Measurements from ENCODE around the gene CD3G.

Gene CD3G

DNA sequence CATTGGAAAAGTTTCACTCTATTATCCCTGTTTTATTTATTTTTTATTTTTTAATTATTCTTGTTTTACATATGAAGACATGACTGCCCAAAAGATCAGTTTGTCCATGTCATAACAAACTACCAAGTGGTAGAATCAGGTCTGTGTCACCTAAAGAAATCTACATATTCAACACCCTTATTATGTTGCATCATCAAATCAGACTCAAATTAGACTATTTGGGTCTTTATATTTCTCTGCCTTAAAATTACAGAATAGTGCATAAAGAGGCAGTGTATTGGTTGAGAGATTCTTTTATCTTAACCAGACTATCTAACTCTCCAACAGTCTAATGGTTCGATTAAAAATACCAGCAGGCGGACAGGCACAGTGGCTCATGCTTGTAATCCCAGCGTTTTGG lies 38.8 kb downstream of the CD3G start:
- DNase-seq (ENCODE audit: low read depth in 2 of 2) = no peak
- no peak for TF ChIP-seq CTCF (IDR thresholded peaks at IDR 0.05; ENCODE audit: low read depth, low read length)
- H3K4me3 ChIP-seq (replicated peaks in 1 of 2; ENCODE audit: low read depth in 2 of 2, low read length in 2 of 2) = no peak overlapping the region

DNA sequence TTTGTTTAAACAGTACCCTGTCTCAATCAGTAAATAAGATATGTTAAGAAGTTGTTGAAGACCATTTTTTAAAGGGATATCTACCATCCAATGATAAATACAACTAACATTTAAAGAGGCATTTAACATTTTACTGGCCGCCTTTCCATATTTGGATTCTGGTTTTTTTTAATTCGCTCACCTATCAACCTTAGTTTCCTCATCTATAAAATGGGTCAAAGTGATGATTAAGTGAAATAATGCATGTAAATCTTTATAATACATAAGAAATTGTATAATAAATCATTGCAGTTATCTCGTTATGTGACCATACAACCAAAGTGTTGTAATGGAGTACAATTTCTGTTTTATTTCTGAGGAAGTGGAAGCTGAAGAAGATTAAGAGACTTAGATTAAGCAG lies 39.5 kb downstream of the CD3G start:
- DNase-seq (ENCODE audit: low read depth in 2 of 2) = no peak
- H3K4me3 ChIP-seq (replicated peaks in 1 of 2; ENCODE audit: low read depth in 2 of 2, low read length in 2 of 2) = no peak overlapping the region
- no peak for TF ChIP-seq CTCF (IDR thresholded peaks at IDR 0.05; ENCODE audit: low read depth, low read length)

DNA sequence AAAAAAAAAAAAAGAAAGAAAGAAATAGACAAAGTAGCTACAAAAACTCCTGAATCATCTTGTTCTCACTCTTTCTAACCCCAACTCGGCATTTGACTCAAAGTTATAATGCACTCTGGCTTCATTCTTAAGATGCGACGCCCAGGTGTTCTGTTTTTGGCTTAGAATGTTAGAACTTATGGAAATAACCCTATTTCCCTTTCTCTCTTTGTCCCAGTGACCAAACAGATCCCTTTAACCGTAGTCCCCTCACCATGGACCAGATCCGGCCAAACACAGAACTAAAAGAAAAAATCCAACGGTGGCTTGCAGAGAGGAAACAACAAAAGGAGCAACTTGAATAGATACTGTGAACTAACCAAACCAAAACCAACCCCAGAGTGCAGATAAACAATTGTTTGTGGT lies 52.0 kb downstream of the CD3G start:
- DNase-seq (ENCODE audit: low read depth in 2 of 2) = no peak
- no peak overlapping the region for H3K4me3 ChIP-seq (replicated peaks in 1 of 2; ENCODE audit: low read depth in 2 of 2, low read length in 2 of 2)
- TF ChIP-seq CTCF (IDR thresholded peaks at IDR 0.05; ENCODE audit: low read depth, low read length) = no peak

DNA sequence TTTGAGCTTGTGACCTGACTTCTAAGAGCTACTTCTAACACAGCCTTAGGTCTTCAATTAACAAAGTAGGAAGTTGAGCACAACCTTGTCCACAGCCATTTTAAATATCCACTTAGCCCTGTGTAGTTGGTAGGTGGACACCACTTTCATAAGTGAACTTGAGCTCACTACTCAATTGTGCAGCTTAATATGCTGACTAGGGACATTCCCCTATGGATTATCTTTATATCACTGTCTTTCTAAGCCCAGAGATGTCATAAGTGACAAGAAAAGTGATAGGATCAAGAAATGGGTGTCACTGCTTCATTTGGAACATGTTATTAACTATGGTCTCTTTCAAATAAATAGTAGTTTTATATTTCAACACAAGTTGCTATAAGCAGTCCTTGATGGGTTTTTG lies 53.3 kb downstream of the CD3G start:
- no peak overlapping the region for H3K4me3 ChIP-seq (replicated peaks in 1 of 2; ENCODE audit: low read depth in 2 of 2, low read length in 2 of 2)
- no peak for DNase-seq (ENCODE audit: low read depth in 2 of 2)
- TF ChIP-seq CTCF (IDR thresholded peaks at IDR 0.05; ENCODE audit: low read depth, low read length) = no peak

GRCh38 chr11:118398791-118399559 lies 54.8 kb downstream of the CD3G start:
- TF ChIP-seq CTCF (IDR thresholded peaks at IDR 0.05; ENCODE audit: low read depth, low read length) = no peak
- DNase-seq (ENCODE audit: low read depth in 2 of 2) = peak; percentile 4 to 31

DNA sequence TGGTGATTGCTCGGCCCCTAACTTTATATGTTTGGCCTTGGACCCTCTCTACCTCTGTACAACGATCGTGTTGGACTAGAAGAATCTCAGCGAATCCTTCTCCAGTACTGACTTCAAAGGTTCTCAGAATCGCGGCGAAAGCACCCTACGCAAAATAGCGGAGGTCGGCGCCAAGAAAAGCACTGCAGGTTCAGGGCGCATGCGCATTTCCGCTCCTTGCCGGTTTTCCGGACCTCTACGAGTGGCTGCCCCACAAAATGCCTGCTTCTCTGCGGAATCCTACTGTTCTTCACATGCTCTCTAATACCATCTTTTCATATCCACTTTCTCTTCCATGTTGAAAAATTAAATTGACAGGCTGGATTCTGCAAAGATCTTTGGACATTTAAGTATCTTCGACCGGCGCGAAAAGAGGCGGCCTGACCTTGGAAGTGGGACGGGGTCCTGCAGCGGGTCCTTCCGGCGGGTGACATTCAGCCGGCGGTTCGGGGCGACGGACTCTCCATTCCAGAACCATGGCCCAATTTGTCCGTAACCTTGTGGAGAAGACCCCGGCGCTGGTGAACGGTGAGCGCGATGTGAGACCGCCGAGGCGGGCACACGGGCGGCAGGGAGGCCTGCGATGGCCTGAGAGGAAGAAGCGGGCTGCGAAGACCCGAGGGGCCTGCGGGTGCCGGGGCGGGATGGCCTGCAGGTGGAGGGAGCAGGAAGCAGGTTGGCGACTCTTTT lies 57.2 kb downstream of the CD3G start, which contains the start of gene ATP5MG:
Gene ATP5MG, plus strand, starts transcription at position 456 of the 729 bp plus-strand sequence. Its CDS starts 60 bp downstream, at position 516.
- TF ChIP-seq CTCF (IDR thresholded peaks at IDR 0.05; ENCODE audit: low read depth, low read length) = peak; percentile 8
- peak; percentile 94 to 95 for DNase-seq (ENCODE audit: low read depth in 2 of 2)
- peak within 1 kb of the TSS; percentile 93 for H3K4me3 ChIP-seq (replicated peaks in 1 of 2; ENCODE audit: low read depth in 2 of 2, low read length in 2 of 2)

More at GRCh38 chr11:118398791-118399559, 54.8 kb downstream of the CD3G start:
- H3K4me3 ChIP-seq (replicated peaks in 1 of 2; ENCODE audit: low read depth in 2 of 2, low read length in 2 of 2) = no peak overlapping the region

Data from cardiac fibroblast (primary cell).